Measurements from ENCODE around the gene SLC36A3.
"Not testable (repeated sequence)": the region's sequence is repeated elsewhere in the genome, so short reads cannot be mapped to it uniquely, and the experiment has no call there.

The SLC36A3 gene

GRCh38 chr5:151259931-151260330 lies 43.6 kb downstream of the SLC36A3 start:
- no peak for DNase-seq (ENCODE audit: low read depth)

GRCh38 chr5:151258816-151259215 lies 44.8 kb downstream of the SLC36A3 start:
- DNase-seq (ENCODE audit: low read depth), result no peak

DNA sequence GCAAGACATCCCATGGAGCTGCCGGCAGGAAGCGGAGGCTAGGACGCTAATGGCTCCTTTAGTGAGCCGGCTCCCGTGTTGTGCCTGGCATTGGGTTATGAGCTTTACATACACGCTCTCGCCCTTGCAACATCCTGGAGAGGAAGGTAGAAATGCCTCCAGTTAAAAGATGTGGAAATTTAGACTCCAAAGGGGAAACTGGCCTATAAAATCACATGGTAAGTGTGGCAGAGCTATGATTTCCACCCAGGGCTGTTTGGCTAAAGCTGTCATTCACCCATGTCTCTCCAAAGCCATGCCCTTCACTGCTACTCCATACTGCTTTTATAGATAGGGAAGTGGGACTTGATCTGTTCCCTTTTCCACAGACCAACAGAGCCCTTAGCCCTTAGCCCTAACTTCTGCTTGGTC lies 45.4 kb downstream of the SLC36A3 start:
- DNase-seq (ENCODE audit: low read depth), result no peak

- DNase-seq (ENCODE audit: low read depth), result no peak
Observed at GRCh38 chr5:151257731-151258181, 45.8 kb downstream of the SLC36A3 start.

- DNase-seq (ENCODE audit: low read depth), result no peak
Observed at GRCh38 chr5:151255621-151256286, 47.8 kb downstream of the SLC36A3 start.

DNA sequence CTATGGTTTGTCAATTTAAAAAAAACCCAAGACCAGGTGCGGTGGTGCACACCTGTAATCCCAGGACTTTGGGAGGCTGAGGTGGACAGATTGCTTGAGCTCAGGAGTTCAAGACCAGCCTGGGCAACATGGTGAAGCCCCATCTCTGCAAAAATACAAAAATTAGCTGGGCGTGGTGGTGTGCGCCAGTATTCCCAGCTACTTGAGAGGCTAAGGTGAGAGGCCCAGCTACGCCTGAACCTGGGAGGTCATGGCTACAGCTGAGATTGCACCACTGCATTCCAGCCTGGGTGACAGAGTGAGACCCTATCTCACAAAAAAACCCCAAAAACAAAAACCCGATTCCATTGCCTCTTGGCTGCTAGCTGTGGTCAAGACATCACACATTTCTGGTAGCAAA lies 48.6 kb downstream of the SLC36A3 start:
- not testable (repeated sequence) for DNase-seq (ENCODE audit: low read depth)

- no peak for DNase-seq (ENCODE audit: low read depth)
Observed at GRCh38 chr5:151254556-151254955, 49.0 kb downstream of the SLC36A3 start.

- no peak for DNase-seq (ENCODE audit: low read depth)
Observed at GRCh38 chr5:151253605-151253950, 50.0 kb downstream of the SLC36A3 start.

- DNase-seq (ENCODE audit: low read depth), result peak; percentile 98
Observed at GRCh38 chr5:151252762-151253604, 50.6 kb downstream of the SLC36A3 start, which contains the start of gene GM2A. TSS of gene GM2A (plus strand) at chr5:151253185. CDS start at chr5:151253217, 32 bp downstream.

- DNase-seq (ENCODE audit: low read depth), result no peak
Observed at GRCh38 chr5:151251621-151252020, 51.9 kb downstream of the SLC36A3 start.

DNA sequence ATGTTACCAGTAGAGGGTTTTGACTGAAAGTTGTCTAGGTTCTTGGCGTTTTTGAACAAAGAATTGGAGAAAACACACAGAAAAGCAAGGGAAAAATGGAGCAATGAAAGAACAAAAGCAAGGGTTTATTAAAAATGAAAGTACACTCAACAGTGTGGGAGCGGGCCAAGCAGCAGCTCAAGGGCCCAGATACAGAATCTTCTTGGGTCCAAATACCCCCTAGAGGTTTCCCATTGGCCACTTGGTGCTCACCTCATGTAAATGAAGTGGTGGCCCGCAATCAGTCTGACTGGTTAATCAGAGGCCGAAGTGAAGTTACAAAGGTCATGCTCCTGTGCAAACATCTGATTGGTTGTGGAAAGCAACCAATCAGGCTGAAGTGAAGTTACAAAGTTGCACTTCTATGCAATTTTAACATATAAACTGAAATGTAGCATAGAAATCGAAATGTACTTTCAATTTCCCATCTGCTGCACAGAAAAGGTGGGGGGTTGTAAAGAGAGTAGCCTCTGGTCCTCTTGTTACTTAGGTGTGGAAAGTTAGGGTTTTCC lies 52.5 kb downstream of the SLC36A3 start:
- DNase-seq (ENCODE audit: low read depth), result no peak

GRCh38 chr5:151250346-151251000 lies 53.1 kb downstream of the SLC36A3 start:
- no peak for DNase-seq (ENCODE audit: low read depth)

DNA sequence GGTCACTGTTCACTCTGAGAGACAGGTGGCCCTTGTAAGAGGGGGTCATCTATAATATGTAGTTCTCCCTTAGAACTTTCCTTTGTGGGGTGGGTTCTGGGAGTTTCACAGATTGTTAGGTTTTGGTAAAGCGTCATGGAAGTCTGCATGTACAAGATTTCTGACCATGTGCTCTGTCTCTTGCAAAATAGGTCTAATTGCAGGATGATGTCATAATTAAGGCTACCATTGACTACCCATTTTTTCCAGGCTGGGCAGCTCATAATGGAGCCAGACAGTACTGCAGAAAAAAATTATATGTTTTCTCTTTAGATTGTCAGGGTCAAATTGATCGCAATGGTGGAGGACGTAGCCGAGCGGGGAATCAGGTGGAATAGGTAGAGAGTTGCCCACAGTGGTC lies 54.3 kb downstream of the SLC36A3 start:
- no peak for DNase-seq (ENCODE audit: low read depth)

- no peak for DNase-seq (ENCODE audit: low read depth)
Observed at GRCh38 chr5:151248651-151249050, 54.9 kb downstream of the SLC36A3 start.

- DNase-seq (ENCODE audit: low read depth), result no peak
Observed at GRCh38 chr5:151245680-151246219, 57.8 kb downstream of the SLC36A3 start.

- DNase-seq (ENCODE audit: low read depth), result no peak
Observed at GRCh38 chr5:151244206-151244605, 59.4 kb downstream of the SLC36A3 start.

- DNase-seq (ENCODE audit: low read depth), result no peak
Observed at GRCh38 chr5:151243564-151243963, 60.0 kb downstream of the SLC36A3 start.

DNA sequence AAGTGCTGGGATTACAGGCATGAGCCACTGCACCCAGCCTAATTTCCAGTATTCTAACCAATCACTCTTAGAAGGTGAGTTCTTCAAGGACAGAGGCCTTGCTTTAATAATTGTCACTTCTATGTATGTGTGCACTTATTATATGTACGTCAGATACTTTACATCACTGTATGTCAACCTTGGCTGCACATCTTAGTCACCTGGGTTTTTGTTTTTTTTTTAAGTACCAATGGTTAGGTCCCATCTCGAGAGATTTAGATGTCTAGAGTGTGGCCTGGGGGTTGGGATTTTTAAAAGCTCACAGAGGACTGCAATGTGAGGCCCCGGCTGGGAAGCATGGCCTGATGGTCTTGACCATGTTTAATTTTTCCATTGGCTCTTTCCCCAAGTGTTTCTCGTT lies 60.4 kb downstream of the SLC36A3 start:
- no peak for DNase-seq (ENCODE audit: low read depth)

- DNase-seq (ENCODE audit: low read depth), result no peak
Observed at GRCh38 chr5:151240924-151241635, 62.5 kb downstream of the SLC36A3 start.

DNA sequence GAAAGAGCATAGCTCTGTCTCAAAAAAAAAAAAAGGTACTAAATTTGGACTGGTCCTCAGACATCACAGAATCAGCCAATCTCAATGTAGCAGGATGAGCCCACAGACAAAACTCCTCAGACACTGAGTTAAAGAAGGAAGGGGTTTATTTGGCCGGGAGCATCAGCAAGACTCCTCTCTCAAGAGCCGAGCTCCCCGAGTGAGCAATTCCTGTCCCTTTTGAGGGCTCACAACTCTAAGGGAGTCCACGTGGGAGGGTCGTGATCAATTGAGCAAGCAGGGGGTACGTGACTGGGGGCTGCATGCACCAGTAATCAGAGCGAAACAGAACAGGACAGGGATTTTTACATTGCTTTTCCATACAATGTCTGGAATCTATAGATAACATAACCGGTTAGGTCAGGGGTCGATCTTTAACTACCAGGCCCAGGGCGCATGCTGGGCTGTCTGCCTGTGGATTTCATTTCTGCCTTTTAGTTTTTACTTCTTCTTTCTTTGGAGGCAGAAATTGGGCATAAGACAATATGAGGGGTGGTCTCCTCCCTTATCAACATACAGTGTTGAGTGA lies 63.2 kb downstream of the SLC36A3 start:
- DNase-seq (ENCODE audit: low read depth), result not testable (repeated sequence)

- DNase-seq (ENCODE audit: low read depth), result no peak
Observed at GRCh38 chr5:151239237-151239861, 64.2 kb downstream of the SLC36A3 start.

All from HS-5 (cell line).